K562 (cell line): ENCODE results near the gene NOL4L. TPM values are rescaled to one million over a fixed set of nuclear protein-coding genes. Genes with fewer than 3 reads are reported as not detected.

Experiments used
- ATAC-seq: fragments of 200-7000 bp; cut with Tn5 transposase; 3 replicates; pipeline ENCODE4 v1.9.1; 2020; ENCODE audit warnings: moderate library complexity
- BruUV-seq: library from RNA; stranded (reverse); fragments of 400-500 nt; replicated peaks from 2 replicates; lab custom pipeline; 2021; lab: Mats Ljungman, UMichigan
- CTCF ChIA-PET: fragments of 300-600 bp; formaldehyde crosslinking; extraction: SDS; loops from one replicate; lab custom pipeline; 2021; ENCODE audit warnings: low intra/inter-chr PET ratio; lab: Yijun Ruan, JAX
- POLR2A ChIA-PET: fragments of 300-600, 350-650 bp; sonication (Branson Sonifier 250); formaldehyde crosslinking; extraction: SDS; loops from one replicate; lab custom pipeline; 2021; ENCODE audit warnings: antibody characterized with exemption, inconsistent platforms; lab: Yijun Ruan, JAX
- DNase-seq, 4 experiments: peaks; one replicate each; pipeline versions ENCODE4 v3.0.0 to v3.0.0-alpha.2; 2011 to 2018; ENCODE audit warnings: low spot score in 3 of 4, mixed read lengths in 3 of 4; ENCODE audit errors: extremely low read depth in 1 of 4
- FAIRE-seq: peaks from 2 replicates; lab custom pipeline; 2011; peaks lifted over from hg19 to GRCh38; lab: Jason Lieb, UNC
- H2AFZ ChIP-seq: 2 replicates; pipeline ENCODE4 v1.6.0; 2011; ENCODE audit warnings: low read depth, low read length, control low read depth, inconsistent platforms
- H3K27ac ChIP-seq: fragments of 200-600 bp; 3 replicates; pipeline ENCODE4 v1.8.0; 2011; ENCODE audit warnings: low read depth, mild to moderate bottlenecking, control low read depth, inconsistent platforms, low read length, moderate library complexity, mixed read lengths; ENCODE audit errors: extremely low read depth
- H3K27me3 ChIP-seq, 2 experiments: fragments of 300-600 bp in 1 of 2; 2 replicates in 1 of 2; 3 replicates in 1 of 2; pipeline versions ENCODE4 v1.6.0 to v1.8.0; 2011; ENCODE audit warnings: inconsistent platforms in 2 of 2, low read length in 2 of 2, mild to moderate bottlenecking in 1 of 2, mixed read lengths in 1 of 2, moderate library complexity in 1 of 2; ENCODE audit not compliant: control insufficient read depth in 2 of 2, insufficient read depth in 2 of 2
- H3K36me3 ChIP-seq: fragments of 300-600 bp; 3 replicates; pipeline ENCODE4 v1.8.0; 2011; ENCODE audit warnings: mild to moderate bottlenecking, low read length, inconsistent platforms; ENCODE audit not compliant: control insufficient read depth, insufficient read depth
- H3K4me1 ChIP-seq, 2 experiments: fragments of 200-600 bp in 1 of 2; replicated peaks in 1 of 2; 2 replicates in 1 of 2; 3 replicates in 1 of 2; pipeline versions ENCODE4 v1.5.1 to v1.8.0; 2011; ENCODE audit warnings: inconsistent platforms in 2 of 2, low read length in 2 of 2, mild to moderate bottlenecking in 1 of 2, mixed read lengths in 1 of 2, moderate library complexity in 1 of 2; ENCODE audit not compliant: control insufficient read depth in 2 of 2, insufficient read depth in 2 of 2
- H3K4me2 ChIP-seq: 2 replicates; pipeline ENCODE4 v1.6.1; 2011; ENCODE audit warnings: low read length, control low read depth, inconsistent platforms, mixed read lengths; ENCODE audit not compliant: insufficient read depth
- H3K4me3 ChIP-seq: fragments of 200-600 bp; sonication (generic), shearing (Covaris generic); 2 replicates; pipeline ENCODE4 v1.5.1; 2016; ENCODE audit warnings: control low read depth, inconsistent platforms
- H3K79me2 ChIP-seq: fragments of 200-600 bp; 3 replicates; pipeline ENCODE4 v1.8.0; 2011; ENCODE audit warnings: low read length, inconsistent platforms; ENCODE audit not compliant: control insufficient read depth, insufficient read depth
- H3K9ac ChIP-seq, 2 experiments: 2 replicates each; pipeline versions ENCODE4 v1.6.0 to v1.6.1; 2011; ENCODE audit warnings: low read depth in 2 of 2, low read length in 2 of 2, control low read depth in 1 of 2, inconsistent platforms in 1 of 2, mild to moderate bottlenecking in 1 of 2, mixed read lengths in 1 of 2; ENCODE audit not compliant: insufficient read depth in 1 of 2
- H3K9me1 ChIP-seq: one replicate; pipeline ENCODE4 v1.6.0; 2011; ENCODE audit warnings: inconsistent platforms, mild to moderate bottlenecking, low read length, moderate library complexity; ENCODE audit not compliant: control insufficient read depth, insufficient read depth
- H3K9me3 ChIP-seq: replicated peaks from 2 replicates; pipeline ENCODE4 v1.5.1; 2011; ENCODE audit warnings: low read depth, low read length, inconsistent platforms; ENCODE audit not compliant: control insufficient read depth, insufficient read depth
- H4K20me1 ChIP-seq: replicated peaks from 2 replicates; pipeline ENCODE4 v1.6.1; 2011; ENCODE audit warnings: low read length, inconsistent platforms, mixed read lengths; ENCODE audit not compliant: control insufficient read depth, insufficient read depth
- BCOR ChIP-seq: fragments of 450-650 bp; IDR thresholded peaks from 2 replicates; pipeline ENCODE4 v1.6.1; 2016
- HNRNPL ChIP-seq: fragments of 200-400 bp; formaldehyde crosslinking; IDR thresholded peaks from 2 replicates; pipeline ENCODE4 v1.6.1; 2017; ENCODE audit warnings: low read depth, mild to moderate bottlenecking, low read length
- IRF1 ChIP-seq: sonication (generic); formaldehyde crosslinking; IDR thresholded peaks from 2 replicates; pipeline ENCODE4 v1.8.0; 2022; ENCODE audit warnings: missing genetic modification reagents, mild to moderate bottlenecking, borderline replicate concordance
- KDM4B ChIP-seq, 2 experiments: fragments of 450-650 bp in 1 of 2; sonication (generic) in 1 of 2; IDR thresholded peaks; 2 replicates each; pipeline ENCODE4 v1.6.1; 2016 to 2017; ENCODE audit warnings: borderline replicate concordance in 2 of 2, antibody characterized with exemption in 1 of 2, low read depth in 1 of 2, mild to moderate bottlenecking in 1 of 2
- MEIS2 ChIP-seq: fragments of 450-650 bp; IDR thresholded peaks from 2 replicates; pipeline ENCODE4 v1.6.1; 2014; ENCODE audit warnings: mild to moderate bottlenecking; ENCODE audit not compliant: partially characterized antibody
- POLR2G ChIP-seq: fragments of 200-400 bp; formaldehyde crosslinking; IDR thresholded peaks from 2 replicates; pipeline ENCODE4 v1.6.1; 2017; ENCODE audit warnings: low read depth, mild to moderate bottlenecking, antibody characterized with exemption, low read length, moderate library complexity
- RBM25 ChIP-seq: fragments of 200-400 bp; formaldehyde crosslinking; IDR thresholded peaks from 2 replicates; pipeline ENCODE4 v1.6.1; 2018; ENCODE audit warnings: low read length, low read depth, moderate library complexity; ENCODE audit not compliant: severe bottlenecking
- RBM39 ChIP-seq: fragments of 200-400 bp; formaldehyde crosslinking; optimal IDR thresholded peaks from 2 replicates; pipeline ENCODE3; 2018; ENCODE audit warnings: low read depth, low read length
- SAP30 ChIP-seq: fragments of 200-600 bp; sonication (generic); IDR thresholded peaks from 2 replicates; pipeline ENCODE4 v1.6.1; 2012; ENCODE audit warnings: borderline replicate concordance, low read depth, mild to moderate bottlenecking, moderate library complexity, low read length, control low read depth, inconsistent platforms; ENCODE audit not compliant: insufficient read depth, poor library complexity, severe bottlenecking
- SNIP1 ChIP-seq: fragments of 450-650 bp; IDR thresholded peaks from 2 replicates; pipeline ENCODE4 v1.7.1; 2017; ENCODE audit warnings: low read depth, mild to moderate bottlenecking
- TBL1XR1 ChIP-seq, 2 experiments: IDR thresholded peaks; 2 replicates each; pipeline ENCODE4 v1.6.1; 2012; ENCODE audit warnings: improper control_type of control experiment in 2 of 2, low read length in 2 of 2, mild to moderate bottlenecking in 1 of 2
- TFAM ChIP-seq: fragments of 250-450 bp; sonication (Bioruptor Pico); conservative IDR thresholded peaks from 2 replicates; pipeline ENCODE4 v1.5.0; 2021; ENCODE audit warnings: mild to moderate bottlenecking, moderate library complexity
- ZBTB9 ChIP-seq: fragments of 450-650 bp; formaldehyde crosslinking; IDR thresholded peaks from 2 replicates; pipeline ENCODE4 v1.4.0; 2020; ENCODE audit warnings: mild to moderate bottlenecking, moderate library complexity
- ZFP1 ChIP-seq: fragments of 450-650 bp; formaldehyde crosslinking; IDR thresholded peaks from 2 replicates; pipeline ENCODE4 v1.4.0; 2020; ENCODE audit warnings: mild to moderate bottlenecking, mixed read lengths
- ZNF24 ChIP-seq: fragments of 450-650 bp; IDR thresholded peaks from 2 replicates; pipeline ENCODE4 v1.6.1; 2016
- WGBS: fragments of 100-300 bp; shearing (Covaris generic); methylation state at CpG from one replicate; pipeline ENCODE4 v1.1.6; 2016; ENCODE audit warnings: low coverage, mixed read lengths; ENCODE audit not compliant: insufficient coverage; ENCODE audit errors: missing lambda C conversion rate; 5-methylcytosine and 5-hydroxymethylcytosine counted together
- in situ Hi-C: fragments of 300-500 bp; cut with MboI; formaldehyde crosslinking; loops from 4 replicates; pipeline ENCODE4 v1.15.0; 2018; ENCODE audit warnings: inconsistent platforms, mixed read lengths
- intact Hi-C: fragments of 100-400 bp; cut with micrococcal nuclease; formaldehyde crosslinking; loops from 2 replicates; pipeline ENCODE4 v1.14.2; 2022
- polyA plus RNA-seq, 8 experiments: library from polyadenylated mRNA; depleted of rRNA in 4 of 8; stranded (reverse) in 5 of 8; unstranded in 3 of 8; fragments of >200 nt; fragmentation: Nextera tagmentation in 2 of 8; fragmentation: Illumina TruSeq in 1 of 8; extraction: Ambion mirVana in 2 of 8; extraction: Trizol in 1 of 8; gene quantifications; 2 replicates each; pipeline versions ENCODE4 v1.2.1 to v1.2.3, GENCODE V29; 2011 to 2014; ENCODE audit warnings: inconsistent platforms in 1 of 8, missing spikeins in 1 of 8
- total RNA-seq, 7 experiments: library from RNA; depleted of rRNA in 6 of 7; stranded (reverse); fragments of >200 nt in 6 of 7; fragmentation: Illumina TruSeq in 2 of 7; extraction: Trizol in 2 of 7; gene quantifications; 2 replicates each; pipeline versions ENCODE4 v1.2.1 to v1.2.3, GENCODE V29; 2011 to 2021; ENCODE audit warnings: low replicate concordance in 1 of 7

Gene NOL4L
- total and polyA plus RNA-seq, 9 of the 15 experiments (the other 6 are each of a cell fraction or from before 2014, with no cell fraction given): 5.1 to 36.2 (median 13.6) TPM

DNA sequence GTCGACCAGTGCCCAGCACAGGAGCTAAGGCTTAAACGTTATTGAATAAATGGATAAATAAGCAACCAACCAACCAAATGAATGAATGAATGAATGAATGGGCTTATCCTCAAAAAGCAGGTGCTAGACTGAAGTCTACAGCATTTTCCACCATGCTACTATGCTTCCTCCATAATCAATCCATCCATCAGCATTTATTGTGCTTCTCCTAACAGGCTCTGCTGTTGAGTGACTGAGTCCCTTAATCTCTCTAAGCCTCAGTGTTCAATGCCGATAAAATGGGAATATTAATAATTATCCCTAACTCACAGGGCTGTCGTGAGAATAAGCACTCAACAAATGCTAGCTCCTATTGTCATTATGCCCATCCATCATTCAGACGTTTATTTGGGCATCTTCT, 4.6 kb upstream of the NOL4L start:
- H3K9me1 ChIP-seq: peaks cover 4% of the 10 kb centered on the region
- no peak for DNase-seq
- TF ChIP-seq RBM25 (peak; percentile 49), MEIS2 (peak; percentile 22), TBL1XR1 (IDR thresholded peaks at IDR 0.05; ENCODE audit: low read length in 2 of 2) (no peak), BCOR (0 out of 2 replicates have a peak, but pooled peaks have one; percentile 41), ZNF24 (peak; percentile 92), SNIP1 (no peak)
- TF ChIP-seq, all 486 proteins: peak for 4
- ATAC-seq (no peak), FAIRE-seq (no peak)
- Histone ChIP-seq H3K27me3 (no peaks in the 10 kb centered on the region), H3K4me3 (no peak overlapping the region), H2AFZ (no peak overlapping the region), H3K36me3 (no peaks in the 10 kb centered on the region), H4K20me1 (peaks cover 4% of the 10 kb centered on the region; the same call in 1 of the 2 replicates), H3K9ac (no peak overlapping the region), H3K9me3 (no peaks in the 10 kb centered on the region), H3K79me2 (no peaks in the 10 kb centered on the region; the same call in 2 of the 3 replicates), H3K4me1 (peaks cover 15 to 22% of the 10 kb centered on the region in 2 experiments; a peak in 4 of 5 replicates), H3K27ac (no peak overlapping the region), H3K4me2 (no peak overlapping the region)
- CTCF ChIA-PET: no interaction called here
- intact Hi-C loops: no loop called here
- no TSS peak for BruUV-seq
- in situ Hi-C loops: no loop called here
- POLR2A ChIA-PET: interaction anchor here (0.6 to 1.4 kb wide), 4 partner anchors 11 to 384 kb away, joined by 3 read pairs; no protein-coding TSS in a partner anchor
- 31% methylated on average over 5 of the region's 5 CpGs for WGBS

- Histone ChIP-seq H3K79me2 (peaks cover 5% of the 10 kb centered on the region; the same call in 2 of the 3 replicates), H3K4me2 (no peak overlapping the region), H3K27me3 (no peaks in the 10 kb centered on the region), H3K9ac (peak overlapping the region in 1 of 2 experiments; percentile 47; a peak in 2 of 4 replicates), H3K9me3 (no peaks in the 10 kb centered on the region), H3K4me1 (peaks cover 15 to 26% of the 10 kb centered on the region in 2 experiments; a peak in 4 of 5 replicates), H3K4me3 (no peak overlapping the region), H3K9me1 (peaks cover 4% of the 10 kb centered on the region), H4K20me1 (peaks cover 4% of the 10 kb centered on the region; the same call in 1 of the 2 replicates), H3K27ac (no peak overlapping the region), H2AFZ (no peak overlapping the region), H3K36me3 (no peaks in the 10 kb centered on the region)
- intact Hi-C loops (no loop called here), in situ Hi-C loops (no loop called here)
- BruUV-seq: no TSS peak
- CTCF ChIA-PET: no interaction called here
- no peak for ATAC-seq
- POLR2A ChIA-PET: interaction anchor here (0.7 to 1.4 kb wide), 3 partner anchors 14 to 48 kb away, joined by 3 read pairs; no protein-coding TSS in a partner anchor
- no peak for FAIRE-seq
- WGBS: 59% methylated on average over 5 of the region's 5 CpGs
- no peak for DNase-seq
- TF ChIP-seq ZBTB9 (CRISPR knock-in tag) (0 out of 2 replicates have a peak, but pooled peaks have one; percentile 28), IRF1 (no peak), RBM39 (no peak), ZFP1 (no peak), TFAM (CRISPR knock-in tag) (no peak), SAP30 (no peak), KDM4B (IDR thresholded peaks at IDR 0.05; ENCODE audit: borderline replicate concordance in 2 of 2, low read depth in 1 of 2) (no peak), HNRNPL (no peak), POLR2G (peak; percentile 49), BCOR (no peak)
These were observed 4.1 kb upstream of the NOL4L start for GRCh38 chr20:32589256-32589655.
